M059J (cell line): ENCODE results near the gene SLU7. TPM values are rescaled to one million over a fixed set of nuclear protein-coding genes. Genes with fewer than 3 reads are reported as not detected.
A peak's percentile ranks its signal among the peaks of the same experiment; 100 is the strongest.
"Not testable (repeated sequence)": the region's sequence is repeated elsewhere in the genome, so short reads cannot be mapped to it uniquely, and the experiment has no call there.

Source experiments
- DNase-seq: peaks from one replicate; pipeline ENCODE4 v3.0.0-alpha.2; 2012; ENCODE audit warnings: low read depth
- total RNA-seq: library from RNA; depleted of rRNA; stranded (reverse); fragments of >200 nt; shearing (Covaris generic); gene quantifications from 2 replicates; pipeline ENCODE4 v1.2.3, GENCODE V29; 2014

SLU7 gene
- total RNA-seq, 1 experiment from 2014 or later = 64.1 TPM

DNA sequence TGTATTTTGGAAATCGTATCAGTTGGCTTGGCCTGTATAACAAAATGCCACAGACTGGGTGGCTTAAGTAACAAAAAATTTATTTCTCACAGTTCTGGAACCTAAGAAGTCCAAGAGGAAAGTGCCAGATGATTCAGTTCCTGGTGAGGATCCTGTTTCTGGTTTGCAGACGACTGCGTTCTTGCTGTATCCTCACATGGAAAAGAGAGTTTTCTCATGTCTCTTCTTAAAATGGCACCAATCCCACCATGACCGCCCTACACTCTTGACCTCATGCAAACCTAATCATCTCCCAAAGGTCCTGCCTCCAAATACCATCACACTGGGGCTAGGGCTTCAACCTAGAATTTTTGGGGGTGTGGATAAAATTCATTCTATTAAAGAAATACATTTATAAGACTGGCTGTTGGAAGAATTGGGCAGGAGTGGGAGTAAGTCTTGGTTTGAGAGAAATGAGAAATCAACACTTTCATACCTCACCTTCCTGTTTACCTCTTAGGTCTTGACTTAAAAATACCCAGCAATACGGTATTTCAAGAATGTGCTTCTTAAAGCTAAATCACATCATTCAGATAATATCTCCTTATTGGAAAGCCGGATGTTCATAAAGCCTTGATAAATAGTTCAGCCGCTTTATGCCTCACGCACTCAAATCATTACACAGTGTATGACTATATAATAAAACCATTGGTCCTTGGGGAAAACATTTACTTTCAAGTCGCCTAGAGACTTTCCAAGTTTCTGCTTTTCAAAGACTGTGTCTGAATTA, 31.5 kb upstream of the SLU7 start:
- DNase-seq = no peak

DNA sequence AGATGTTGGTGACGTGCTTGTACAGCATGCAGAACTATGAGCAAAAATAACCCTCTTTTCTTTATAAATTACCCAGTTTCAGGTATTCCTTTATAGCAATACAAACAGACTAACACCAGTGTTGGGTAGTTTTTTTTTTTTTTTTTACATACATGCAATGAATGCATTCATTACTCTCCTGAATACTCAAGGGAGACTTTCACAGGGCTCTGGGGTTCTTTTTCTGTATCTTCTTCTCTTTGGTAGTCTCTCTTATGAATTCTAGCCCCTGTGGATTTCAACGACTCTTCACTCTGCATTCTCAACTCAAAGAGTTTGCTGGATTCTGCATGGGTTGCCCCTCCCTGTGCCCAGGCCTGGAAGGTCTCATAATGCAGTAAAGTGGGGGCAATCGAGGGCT, 30.6 kb upstream of the SLU7 start:
- no peak for DNase-seq

DNA sequence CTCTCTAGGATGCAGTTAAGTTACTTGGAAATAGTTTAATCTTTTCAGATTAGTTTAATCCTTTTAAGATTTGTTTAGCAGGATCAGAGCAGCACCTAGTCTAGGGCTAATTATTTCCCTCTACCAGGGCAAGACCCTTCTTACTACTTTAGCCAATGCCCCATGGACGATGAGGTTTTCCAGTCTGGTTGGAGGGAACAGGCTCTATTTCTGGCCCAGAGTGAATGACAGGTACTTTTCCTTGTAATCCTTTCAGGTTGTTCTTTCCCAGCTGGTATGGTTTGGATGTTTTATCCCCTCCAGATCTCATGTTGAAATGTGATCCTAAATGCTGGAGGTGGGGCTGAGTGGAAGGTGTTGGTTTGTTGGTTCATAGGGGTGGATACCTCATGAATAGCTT, 30.0 kb upstream of the SLU7 start:
- no peak for DNase-seq

DNA sequence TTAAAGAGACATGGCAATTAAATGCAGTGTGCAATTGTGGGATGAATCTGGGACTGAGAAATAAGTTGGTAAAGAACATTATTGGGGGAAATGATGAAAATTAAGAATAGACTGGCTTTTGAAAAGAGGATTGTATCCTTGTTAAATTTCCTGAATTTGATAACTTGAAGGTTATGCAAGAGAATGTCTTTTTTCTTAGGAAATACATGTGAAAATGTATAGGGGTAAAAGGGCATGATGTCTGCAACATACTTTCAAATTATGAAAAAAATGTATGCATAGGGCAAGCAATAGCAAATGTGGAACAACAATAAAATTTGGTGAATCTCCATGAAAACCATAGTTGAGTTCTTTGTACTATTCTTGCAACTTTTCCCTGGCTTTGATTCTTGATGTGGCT, 26.9 kb upstream of the SLU7 start:
- DNase-seq = no peak

DNA sequence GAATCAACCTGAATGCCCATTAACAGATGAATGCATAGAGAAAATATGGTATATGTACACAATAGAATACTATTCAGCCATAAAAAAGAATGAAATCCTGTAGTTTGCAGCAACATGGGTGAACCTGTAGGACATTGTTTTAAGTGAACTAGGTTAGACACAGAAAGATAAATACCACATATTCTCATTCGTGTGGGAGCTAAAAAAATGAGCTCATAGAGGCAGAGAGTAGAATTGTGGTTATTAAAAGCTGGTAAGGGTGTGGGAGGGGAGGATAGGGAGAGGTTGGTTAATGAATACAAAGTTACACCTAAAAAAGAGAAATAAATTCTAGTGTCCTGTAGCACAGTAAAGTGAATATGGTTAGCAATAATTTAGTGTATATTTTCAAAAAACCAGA, 26.3 kb upstream of the SLU7 start:
- no peak for DNase-seq

DNA sequence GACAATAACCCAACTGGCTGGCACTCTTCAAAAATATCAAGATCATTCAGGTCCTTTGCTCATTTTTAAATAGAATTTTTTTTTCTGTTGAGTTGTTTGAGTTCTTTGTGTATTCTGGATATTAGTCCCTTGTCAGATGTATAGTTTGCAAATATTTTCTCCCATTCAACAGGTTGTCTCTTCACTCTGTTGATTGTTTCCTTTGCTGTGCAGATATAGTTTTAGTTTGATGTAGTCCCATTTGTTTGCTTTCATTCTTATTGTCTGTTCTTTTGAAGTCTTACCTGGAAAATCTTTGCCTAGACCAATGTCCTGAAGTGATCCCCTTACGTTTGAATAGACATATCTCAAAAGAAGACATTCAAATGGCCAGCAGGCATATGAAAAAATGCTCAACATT, 25.5 kb upstream of the SLU7 start:
- no peak for DNase-seq

DNA sequence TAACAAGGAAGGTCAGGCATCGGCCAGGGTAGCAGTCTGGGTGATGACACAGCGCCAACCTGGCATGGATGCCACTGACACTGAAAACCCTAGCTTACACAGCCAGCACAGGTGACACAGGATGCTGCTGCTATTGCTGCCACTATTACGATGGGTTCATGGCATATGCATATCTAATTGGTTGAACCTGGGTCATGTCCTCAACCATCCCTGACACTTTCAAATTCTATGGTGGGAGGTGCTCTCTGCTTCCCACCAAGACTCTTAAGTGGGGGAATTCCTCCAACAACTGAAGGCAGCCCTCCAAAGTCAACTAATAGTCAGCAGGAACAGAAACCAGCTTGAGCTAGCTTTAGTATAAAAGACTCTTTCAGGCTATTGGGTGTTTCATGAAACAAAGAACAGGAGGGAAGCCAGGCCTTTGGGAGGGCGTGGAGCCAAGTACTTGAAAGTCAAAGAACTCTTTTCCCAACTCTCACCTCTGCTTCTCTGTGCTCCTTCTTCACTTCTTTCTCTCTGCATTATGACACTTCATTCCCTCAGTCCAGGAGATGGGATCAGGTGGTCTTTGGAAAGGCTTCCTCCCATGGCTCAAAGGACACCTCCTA, 24.0 kb upstream of the SLU7 start:
- no peak for DNase-seq

DNA sequence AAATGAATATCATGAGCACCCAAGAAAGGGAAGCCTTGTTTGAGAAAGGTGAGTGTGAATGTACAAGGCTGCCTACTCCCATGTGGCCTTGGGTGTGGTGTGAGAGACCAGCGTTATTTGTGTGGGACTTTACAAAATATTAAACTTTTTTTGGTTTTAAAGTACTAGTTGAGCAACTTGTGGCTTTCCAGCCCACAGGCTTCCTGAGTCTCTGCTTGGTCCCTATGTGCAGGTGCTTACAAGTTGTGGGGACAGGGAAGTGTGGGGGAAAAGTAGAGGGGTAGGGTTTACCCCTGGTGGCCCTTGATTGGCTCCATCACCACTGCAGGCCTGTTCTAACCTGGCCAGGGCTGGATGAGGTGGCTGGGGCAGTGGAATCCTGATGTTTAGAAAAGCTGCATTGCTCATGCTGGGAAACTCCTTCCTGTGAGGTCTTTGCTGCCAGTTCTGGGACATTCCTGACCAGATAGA, 22.5 kb upstream of the SLU7 start:
- peak; percentile 28 for DNase-seq

DNA sequence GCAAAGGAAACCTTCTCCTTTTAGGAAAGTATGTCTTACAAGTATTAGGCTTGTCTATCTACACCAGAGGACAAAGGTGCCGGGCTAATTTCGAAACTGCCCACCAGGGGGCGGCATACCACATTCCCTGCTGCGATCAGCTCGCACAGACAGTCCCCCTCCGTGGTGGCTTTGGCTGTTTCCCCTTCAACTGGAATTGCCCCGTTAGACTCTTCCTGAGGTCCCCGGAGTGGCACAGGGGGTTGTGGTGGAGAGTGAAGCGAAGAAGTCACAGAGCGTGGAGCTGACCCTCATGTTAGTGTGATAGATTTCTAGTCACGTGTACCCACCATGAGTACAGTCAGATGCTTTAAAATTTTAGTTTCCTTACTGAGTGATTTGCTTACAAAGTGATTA, 20.3 kb upstream of the SLU7 start:
- peak; percentile 72 for DNase-seq

DNA sequence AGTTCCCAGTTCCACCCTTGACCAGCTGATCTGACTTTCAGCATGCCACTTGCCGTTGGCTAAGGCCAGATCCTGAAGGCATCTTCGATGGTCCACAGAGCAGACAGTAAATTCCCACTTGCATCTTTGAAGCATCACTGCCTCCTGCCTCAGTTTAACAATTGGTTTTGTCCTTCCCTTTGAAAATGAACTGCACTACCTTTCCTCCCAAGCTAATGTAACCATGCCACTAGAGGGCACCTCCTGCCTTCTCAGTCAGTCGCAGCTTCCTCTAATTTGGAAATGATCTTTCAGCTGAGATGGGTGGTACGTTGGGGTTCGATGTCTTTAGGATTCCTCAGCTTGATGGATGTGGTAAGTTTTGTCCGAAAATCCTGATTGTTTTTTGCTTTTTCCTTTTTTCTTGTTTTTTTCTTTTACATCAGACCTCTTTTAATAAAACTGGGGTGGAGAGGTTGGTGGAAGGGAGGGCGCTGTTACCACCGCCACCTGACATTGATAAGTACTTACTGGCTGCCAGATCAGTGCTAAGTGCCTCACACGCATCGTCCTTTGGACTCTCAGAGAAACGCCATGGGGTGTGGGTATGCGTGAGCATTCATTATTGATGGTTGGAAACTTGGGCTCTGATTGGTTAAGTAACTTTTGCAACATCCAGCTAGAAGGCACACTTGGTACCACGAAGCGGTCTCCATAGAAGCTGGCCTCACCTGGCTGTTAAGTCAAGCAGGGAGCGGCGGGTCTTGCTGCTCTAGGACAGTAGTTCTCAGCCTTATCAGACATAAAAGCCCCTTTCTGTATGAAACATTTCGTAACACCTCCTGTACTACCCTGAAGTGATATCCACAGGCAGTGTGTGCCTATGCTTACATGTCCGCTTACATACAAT, 19.7 kb upstream of the SLU7 start:
- peak; percentile 68 for DNase-seq

DNA sequence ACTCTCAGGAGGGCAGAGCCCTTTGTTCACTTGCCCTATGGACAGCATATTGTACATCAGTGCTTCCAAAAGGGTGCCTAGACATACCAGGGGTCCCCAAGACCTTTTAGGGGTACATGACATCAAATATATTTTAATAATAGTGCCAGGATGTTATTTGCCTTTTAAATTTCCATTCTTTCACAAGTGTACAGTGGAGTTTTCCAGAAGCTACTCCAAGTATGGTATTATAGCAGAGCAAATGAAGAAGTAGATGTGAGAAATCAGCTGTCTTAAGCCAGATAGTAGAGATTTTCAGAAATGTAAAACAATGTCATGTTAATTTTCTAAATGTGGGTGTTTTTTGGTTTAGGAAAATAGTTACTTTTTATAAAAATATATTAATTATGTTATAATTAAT, 18.4 kb upstream of the SLU7 start:
- DNase-seq = no peak

DNA sequence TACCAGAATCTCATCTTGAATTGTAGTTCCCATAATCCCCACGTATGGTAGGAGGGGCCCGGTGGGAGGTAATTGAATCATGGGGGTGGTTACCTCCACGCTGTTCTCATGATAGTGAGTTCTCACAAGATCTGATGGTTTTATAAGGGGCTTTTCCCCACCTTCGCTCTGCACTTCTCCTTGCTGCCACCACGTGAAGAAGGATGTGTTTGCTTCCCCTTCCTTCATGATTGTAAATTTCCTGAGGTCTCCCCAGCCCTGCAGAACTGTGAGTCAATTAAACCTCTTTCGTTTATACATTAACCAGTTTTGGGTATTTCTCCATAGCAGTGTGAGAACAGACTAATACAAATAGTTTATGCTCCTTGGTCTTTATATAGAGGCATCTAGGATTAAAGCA, 17.8 kb upstream of the SLU7 start:
- DNase-seq = not testable (repeated sequence)

DNA sequence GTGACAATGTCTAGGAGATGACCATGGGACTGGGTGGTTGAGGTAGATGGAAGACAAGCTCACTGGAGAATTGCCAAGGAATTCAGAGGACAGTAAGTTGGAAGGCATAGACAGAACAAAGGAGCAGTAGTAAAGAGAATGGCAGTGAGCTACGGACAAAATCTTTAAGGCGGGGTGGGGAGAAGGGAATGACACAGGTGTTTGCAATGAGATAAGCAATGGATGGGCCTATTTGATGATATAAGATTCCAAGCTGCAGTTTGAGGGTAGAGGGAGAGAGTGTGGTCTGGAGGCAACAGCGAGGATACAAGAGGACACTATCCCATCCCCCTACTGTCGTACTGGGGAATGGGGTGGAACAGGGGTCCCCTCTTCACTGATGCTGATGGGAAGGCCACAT, 17.1 kb upstream of the SLU7 start:
- DNase-seq = no peak

DNA sequence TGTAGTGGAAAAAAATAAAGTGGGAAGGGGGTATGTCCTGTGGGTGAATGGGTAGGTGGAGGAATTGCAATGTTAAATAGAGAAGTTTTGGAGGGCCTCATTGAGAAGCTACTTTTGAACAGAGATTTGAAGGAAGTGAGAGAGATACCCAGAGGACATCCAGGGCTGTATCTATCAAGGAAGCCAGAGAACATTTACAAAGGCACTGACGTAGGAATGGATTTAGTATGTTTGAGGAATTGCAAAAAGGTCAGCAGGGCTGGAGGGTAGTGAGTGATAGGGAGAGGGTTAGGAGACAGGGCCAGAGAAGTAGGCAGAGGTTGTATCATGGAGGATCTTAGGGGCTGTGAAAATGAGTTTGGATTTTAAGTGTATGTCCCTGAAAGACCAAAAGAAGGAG, 16.7 kb upstream of the SLU7 start:
- DNase-seq = no peak

DNA sequence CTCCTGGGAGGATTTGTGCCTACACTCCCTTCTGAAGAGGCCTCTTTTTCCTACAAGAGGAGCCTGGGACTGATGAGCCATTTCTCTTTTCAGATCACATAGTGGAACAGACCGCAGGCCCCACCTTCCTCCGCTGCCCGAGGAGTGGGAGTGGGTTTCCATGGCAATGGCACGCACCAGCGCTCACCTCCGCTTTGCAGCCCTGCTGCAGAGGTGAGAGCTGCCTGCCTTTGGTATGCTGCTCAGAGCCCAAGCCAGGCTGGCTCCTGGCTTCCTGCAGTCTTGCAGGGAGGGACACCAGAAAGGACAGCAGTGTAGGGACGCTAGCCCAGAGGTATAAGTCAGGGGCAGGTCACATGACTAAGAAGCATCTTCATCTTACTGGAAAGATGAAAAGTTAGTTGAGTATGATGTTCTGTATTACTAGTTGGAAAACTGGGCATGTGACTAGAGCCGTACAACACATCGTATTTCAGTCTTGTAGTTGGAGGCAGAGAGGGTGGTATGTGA, 15.2 kb upstream of the SLU7 start:
- peak; percentile 22 for DNase-seq

DNA sequence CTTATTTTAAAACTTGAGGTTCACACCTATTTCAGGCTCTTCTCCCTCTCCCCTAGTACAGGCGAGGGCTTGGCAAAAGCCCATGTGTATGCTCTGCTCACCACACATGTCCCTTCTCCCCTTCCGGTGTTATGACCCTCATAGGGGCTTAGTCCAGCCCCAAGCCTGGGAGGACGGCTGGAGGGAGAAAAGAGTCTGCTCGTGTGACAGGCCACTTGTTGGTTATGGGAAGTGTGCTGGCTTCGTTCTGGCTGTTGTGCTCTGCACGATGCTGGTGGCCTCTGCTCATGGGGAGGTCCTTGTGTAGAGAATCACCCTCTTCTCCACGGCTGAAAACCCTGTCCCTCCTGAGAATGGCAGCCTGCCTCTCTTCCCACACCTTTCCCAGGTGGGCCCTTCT, 13.9 kb upstream of the SLU7 start:
- no peak for DNase-seq

DNA sequence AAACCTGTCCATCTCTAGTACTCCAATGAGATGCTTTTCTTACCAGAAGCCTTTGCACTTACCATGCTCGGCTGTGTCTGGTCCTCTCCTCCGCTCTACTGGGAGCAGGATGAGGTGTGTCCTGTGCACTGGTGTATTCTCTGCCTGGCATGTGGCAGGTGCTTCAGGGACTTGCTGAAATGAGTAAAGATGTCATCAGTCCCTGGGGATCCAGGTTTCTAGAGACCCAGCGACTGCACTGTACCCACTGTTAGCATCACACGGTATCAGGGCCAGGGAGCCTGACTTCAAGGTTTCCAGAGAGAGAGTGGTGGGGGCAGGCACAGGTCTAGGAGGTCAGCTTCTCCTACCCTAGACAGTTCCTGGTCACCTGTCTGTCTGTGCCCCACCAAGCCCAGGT, 13.3 kb upstream of the SLU7 start:
- no peak for DNase-seq

DNA sequence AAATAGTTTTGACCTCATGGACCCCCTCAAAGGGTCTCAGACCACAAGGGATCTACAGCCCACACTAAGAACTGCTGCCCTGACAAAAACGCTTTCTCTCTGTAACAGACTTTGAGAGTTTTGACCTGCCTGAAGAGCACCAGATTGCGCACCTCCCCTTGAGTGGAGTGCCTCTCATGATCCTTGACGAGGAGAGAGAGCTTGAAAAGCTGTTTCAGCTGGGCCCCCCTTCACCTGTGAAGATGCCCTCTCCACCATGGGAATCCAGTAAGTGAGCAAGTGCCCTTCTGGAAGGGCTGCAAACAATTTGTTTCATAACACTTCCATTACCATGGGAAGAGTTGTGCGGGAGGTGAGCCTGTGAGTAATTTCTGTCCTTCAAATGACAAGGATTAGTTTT, 8.7 kb upstream of the SLU7 start:
- DNase-seq = no peak

DNA sequence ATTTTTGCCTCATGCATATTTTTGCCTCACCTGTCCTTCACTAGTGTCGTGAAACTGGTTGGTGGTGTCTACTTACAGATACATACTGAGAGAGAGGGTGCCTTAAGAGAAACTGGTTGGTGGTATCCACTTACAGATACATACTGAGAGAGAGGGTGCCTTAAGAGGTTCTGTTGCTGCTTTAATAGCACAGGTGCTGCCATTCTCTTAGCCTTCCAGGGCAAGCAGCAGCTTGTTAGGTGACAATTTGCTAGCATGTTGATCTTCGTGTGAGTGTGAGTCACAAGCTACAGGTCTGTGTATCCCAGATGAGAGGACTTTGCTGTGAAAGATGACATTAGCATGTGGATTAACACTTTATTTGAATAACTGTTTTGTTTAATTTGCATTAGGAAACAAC, 4.2 kb upstream of the SLU7 start:
- peak; percentile 16 for DNase-seq

DNA sequence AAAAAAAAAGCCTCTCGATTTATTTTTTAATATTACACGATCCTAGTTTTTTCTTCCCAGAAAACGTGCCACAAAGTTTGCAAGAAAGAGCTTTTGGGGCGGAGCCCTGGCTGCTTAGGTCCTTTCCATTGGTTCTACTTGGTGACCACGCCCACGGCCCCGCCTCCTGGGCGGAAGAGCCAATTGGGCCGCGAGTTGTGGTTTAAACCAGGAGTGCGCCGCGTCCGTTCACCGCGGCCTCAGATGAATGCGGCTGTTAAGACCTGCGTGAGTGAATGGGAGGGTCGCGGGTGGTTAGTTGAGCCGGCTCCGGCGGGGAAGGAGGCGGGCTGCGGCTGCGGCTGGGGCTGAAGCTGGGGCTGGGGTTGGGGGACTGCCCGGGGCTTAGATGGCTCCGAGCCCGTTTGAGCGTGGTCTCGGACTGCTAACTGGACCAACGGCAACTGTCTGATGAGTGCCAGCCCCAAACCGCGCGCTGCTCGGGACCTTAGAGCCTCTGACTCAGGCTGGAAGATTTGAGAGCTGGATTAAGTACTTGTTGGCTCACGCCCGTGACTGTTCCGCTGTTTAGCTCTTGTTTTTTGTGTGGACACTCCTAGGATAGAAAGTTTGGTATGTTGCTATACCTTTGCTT, 2.9 kb upstream of the SLU7 start, which contains the start of gene PTTG1:
Gene PTTG1, plus strand, starts transcription at position 231 of the 634 bp plus-strand sequence. CDS start 458 bp downstream, outside the sequence.
- peak; percentile 97 for DNase-seq

DNA sequence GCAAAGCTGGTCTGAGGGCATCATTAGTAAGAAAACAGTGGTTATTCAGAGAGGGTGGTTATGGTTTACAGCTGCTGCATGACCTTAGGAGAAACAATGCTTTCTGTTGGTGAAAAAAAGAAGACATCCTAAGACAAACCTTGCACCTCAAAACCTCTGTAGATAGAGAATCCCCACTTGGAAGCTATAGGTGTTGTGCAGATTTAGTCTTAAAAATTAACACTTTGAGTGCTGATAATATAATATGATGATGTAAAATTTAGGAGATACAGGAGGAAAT, 1.4 kb upstream of the SLU7 start:
- DNase-seq = no peak
